SK-N-SH treated with all-trans-retinoic acid at 6 μM for 48 hours (cell line): Measurements from ENCODE around the gene EMX1.

Experiments
- ATAC-seq: fragments of 200-7000 bp; cut with Tn5 transposase; 3 replicates; pipeline ENCODE4 v1.9.1; 2020; ENCODE audit warnings: mild to moderate bottlenecking, moderate library complexity
- ARNTL ChIP-seq: fragments of 450-650 bp; formaldehyde crosslinking; IDR thresholded peaks from 2 replicates; pipeline ENCODE4 v1.5.0; 2020; ENCODE audit warnings: low read depth, mild to moderate bottlenecking, moderate library complexity, borderline replicate concordance
- BACH2 ChIP-seq: fragments of 250-450 bp; sonication (Bioruptor Pico); IDR thresholded peaks from 2 replicates; pipeline ENCODE4 v1.9.0; 2021; ENCODE audit warnings: mild to moderate bottlenecking, borderline replicate concordance
- CREB5 ChIP-seq: fragments of 250-450 bp; sonication (Bioruptor Pico); IDR thresholded peaks from 2 replicates; pipeline ENCODE4 v1.5.1; 2020; ENCODE audit warnings: low read depth, mild to moderate bottlenecking, moderate library complexity
- CSDC2 ChIP-seq: fragments of 250-450 bp; sonication (Bioruptor Pico); IDR thresholded peaks from 2 replicates; pipeline ENCODE4 v1.5.0; 2020; ENCODE audit warnings: mild to moderate bottlenecking, moderate library complexity
- CSRNP3 ChIP-seq: fragments of 250-450 bp; sonication (Bioruptor Pico); IDR thresholded peaks from 2 replicates; pipeline ENCODE4 v1.5.1; 2021; ENCODE audit warnings: mild to moderate bottlenecking, moderate library complexity
- ESRRG ChIP-seq: fragments of 250-450 bp; sonication (Bioruptor Pico); IDR thresholded peaks from 2 replicates; pipeline ENCODE4 v1.6.1; 2021; ENCODE audit warnings: mild to moderate bottlenecking
- GLIS3 ChIP-seq: fragments of 250-450 bp; sonication (Bioruptor Pico); IDR thresholded peaks from 2 replicates; pipeline ENCODE4 v1.5.0; 2020; ENCODE audit warnings: mild to moderate bottlenecking, moderate library complexity
- OSR1 ChIP-seq: fragments of 250-450 bp; sonication (Bioruptor Pico); IDR thresholded peaks from 2 replicates; pipeline ENCODE4 v1.8.0; 2022; ENCODE audit warnings: moderate library complexity, mild to moderate bottlenecking, inconsistent platforms
- PATZ1 ChIP-seq: fragments of 250-450 bp; sonication (Bioruptor Pico); IDR thresholded peaks from 2 replicates; pipeline ENCODE4 v1.8.0; 2020; ENCODE audit warnings: mild to moderate bottlenecking, moderate library complexity, borderline replicate concordance
- POU6F1 ChIP-seq: fragments of 250-450 bp; sonication (Bioruptor Pico); IDR thresholded peaks from 2 replicates; pipeline ENCODE4 v1.8.0; 2021; ENCODE audit warnings: low read depth, mild to moderate bottlenecking, moderate library complexity, borderline replicate concordance
- PPARA ChIP-seq: fragments of 250-450 bp; sonication (Bioruptor Pico); IDR thresholded peaks from 2 replicates; pipeline ENCODE4 v1.5.0; 2020; ENCODE audit warnings: mild to moderate bottlenecking, borderline replicate concordance
- RARB ChIP-seq: fragments of 250-450 bp; sonication (Bioruptor Pico); IDR thresholded peaks from 2 replicates; pipeline ENCODE4 v1.8.0; 2021; ENCODE audit warnings: mild to moderate bottlenecking, moderate library complexity
- SNAI2 ChIP-seq: fragments of 250-450 bp; sonication (Bioruptor Pico); IDR thresholded peaks from 2 replicates; pipeline ENCODE4 v1.5.0; 2020; ENCODE audit warnings: mild to moderate bottlenecking, moderate library complexity
- TSHZ2 ChIP-seq: fragments of 250-450 bp; sonication (Bioruptor Pico); IDR thresholded peaks from 2 replicates; pipeline ENCODE4 v1.5.0; 2020; ENCODE audit warnings: mild to moderate bottlenecking, moderate library complexity
- ZC3H10 ChIP-seq: fragments of 250-450 bp; sonication (Bioruptor Pico); IDR thresholded peaks from 2 replicates; pipeline ENCODE4 v1.5.1; 2021; ENCODE audit warnings: mild to moderate bottlenecking, moderate library complexity
- ZFP30 ChIP-seq: fragments of 450-650 bp; formaldehyde crosslinking; IDR thresholded peaks from 2 replicates; pipeline ENCODE4 v1.5.0; 2022; ENCODE audit warnings: mild to moderate bottlenecking, moderate library complexity
- ZNF70 ChIP-seq: fragments of 450-650 bp; formaldehyde crosslinking; IDR thresholded peaks from 2 replicates; pipeline ENCODE4 v1.5.0; 2020; ENCODE audit warnings: mild to moderate bottlenecking, moderate library complexity
- ZNF8 ChIP-seq: fragments of 450-650 bp; formaldehyde crosslinking; IDR thresholded peaks from 2 replicates; pipeline ENCODE4 v1.5.0; 2020; ENCODE audit warnings: mild to moderate bottlenecking, moderate library complexity

EMX1 gene

GRCh38 chr2:72964146-72964525 lies 46.8 kb downstream of the EMX1 start (continued):
- TF ChIP-seq CSRNP3 (CRISPR knock-in tag) (no peak), PPARA (CRISPR knock-in tag) (no peak), ZNF70 (CRISPR knock-in tag) (no peak)
- TF ChIP-seq, all 23 proteins: peak for 0

- ATAC-seq: no peak
- TF ChIP-seq CSRNP3 (CRISPR knock-in tag) (no peak), ESRRG (CRISPR knock-in tag) (no peak), SNAI2 (CRISPR knock-in tag) (no peak), CSDC2 (CRISPR knock-in tag) (no peak), ZC3H10 (CRISPR knock-in tag) (no peak), PPARA (CRISPR knock-in tag) (no peak)
Observed at GRCh38 chr2:72965016-72965415, 47.7 kb downstream of the EMX1 start.

- TF ChIP-seq PATZ1 (CRISPR knock-in tag) (no peak), OSR1 (no peak), CSRNP3 (CRISPR knock-in tag) (no peak), CSDC2 (CRISPR knock-in tag) (no peak), ZNF8 (CRISPR knock-in tag) (no peak), GLIS3 (no peak), ZFP30 (CRISPR knock-in tag) (no peak), RARB (CRISPR knock-in tag) (no peak), PPARA (CRISPR knock-in tag) (no peak), TSHZ2 (no peak), POU6F1 (CRISPR knock-in tag) (no peak), ARNTL (CRISPR knock-in tag) (no peak), ZC3H10 (CRISPR knock-in tag) (no peak), BACH2 (CRISPR knock-in tag) (no peak), CREB5 (CRISPR knock-in tag) (no peak)
- ATAC-seq: no peak
Observed at GRCh38 chr2:72965770-72966450, 48.6 kb downstream of the EMX1 start.
